K562 (cell line): Measurements from ENCODE around the gene ADK.

ENCODE experiments used
- POLR2AphosphoS5 ChIP-seq: IDR thresholded peaks from 2 replicates; pipeline ENCODE4 v1.6.1; 2011; ENCODE audit warnings: mild to moderate bottlenecking, low read depth, low read length, moderate library complexity; ENCODE audit not compliant: control insufficient read depth, insufficient read depth
- TF ChIP-seq, protein P1 (sequence below), 3 experiments: IDR thresholded peaks in 2 of 3; conservative IDR thresholded peaks in 1 of 3; 2 replicates each; pipeline ENCODE4 v1.5.1; 2011 to 2012; ENCODE audit warnings: low read length in 3 of 3, mild to moderate bottlenecking in 3 of 3, control low read depth in 2 of 3, improper control_type of control experiment in 1 of 3, inconsistent platforms in 1 of 3, low read depth in 1 of 3, mixed read lengths in 1 of 3, moderate library complexity in 1 of 3; ENCODE audit not compliant: insufficient read depth in 2 of 3

- TF ChIP-seq, protein P1, sequence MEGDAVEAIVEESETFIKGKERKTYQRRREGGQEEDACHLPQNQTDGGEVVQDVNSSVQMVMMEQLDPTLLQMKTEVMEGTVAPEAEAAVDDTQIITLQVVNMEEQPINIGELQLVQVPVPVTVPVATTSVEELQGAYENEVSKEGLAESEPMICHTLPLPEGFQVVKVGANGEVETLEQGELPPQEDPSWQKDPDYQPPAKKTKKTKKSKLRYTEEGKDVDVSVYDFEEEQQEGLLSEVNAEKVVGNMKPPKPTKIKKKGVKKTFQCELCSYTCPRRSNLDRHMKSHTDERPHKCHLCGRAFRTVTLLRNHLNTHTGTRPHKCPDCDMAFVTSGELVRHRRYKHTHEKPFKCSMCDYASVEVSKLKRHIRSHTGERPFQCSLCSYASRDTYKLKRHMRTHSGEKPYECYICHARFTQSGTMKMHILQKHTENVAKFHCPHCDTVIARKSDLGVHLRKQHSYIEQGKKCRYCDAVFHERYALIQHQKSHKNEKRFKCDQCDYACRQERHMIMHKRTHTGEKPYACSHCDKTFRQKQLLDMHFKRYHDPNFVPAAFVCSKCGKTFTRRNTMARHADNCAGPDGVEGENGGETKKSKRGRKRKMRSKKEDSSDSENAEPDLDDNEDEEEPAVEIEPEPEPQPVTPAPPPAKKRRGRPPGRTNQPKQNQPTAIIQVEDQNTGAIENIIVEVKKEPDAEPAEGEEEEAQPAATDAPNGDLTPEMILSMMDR (IDR thresholded peaks at IDR 0.05 in 2 of 3, conservative IDR thresholded peaks at IDR 0.05 in 1 of 3; ENCODE audit: insufficient read depth in 2 of 3, low read depth in 1 of 3, low read length in 3 of 3), result peak in 1 of 3 experiments; percentile 8; a peak in 1 of 6 replicates
- no peak for TF ChIP-seq POLR2AphosphoS5
These were observed 599.8 kb downstream of the ADK start for GRCh38 chr10:74750848-74751274.
